ENCODE results near the gene GRK6.

GRK6 gene

GRCh38 chr5:177452688-177453638 lies 26.5 kb downstream of the GRK6 start:
- peaks cover 35% of the 10 kb centered on the region for H3K36me3 ChIP-seq (ENCODE audit: insufficient read depth, low read length)
- peaks cover 44% of the 10 kb centered on the region for H3K4me1 ChIP-seq (ENCODE audit: insufficient read depth, low read length)
- no peak overlapping the region for H3K4me3 ChIP-seq (ENCODE audit: low read length)

GRCh38 chr5:177453852-177454396 lies 27.4 kb downstream of the GRK6 start:
- Histone ChIP-seq H2AFZ (ENCODE audit: low read depth, low read length) (no peak overlapping the region), H3K9me3 (ENCODE audit: low read length) (no peaks in the 10 kb centered on the region), H3K27me3 (ENCODE audit: insufficient read depth, low read length) (no peaks in the 10 kb centered on the region), H3K36me3 (ENCODE audit: insufficient read depth, low read length) (peaks cover 44% of the 10 kb centered on the region), H3K4me1 (ENCODE audit: insufficient read depth, low read length) (peaks cover 44% of the 10 kb centered on the region), H3K4me3 (ENCODE audit: low read length) (no peak overlapping the region)

More at GRCh38 chr5:177452688-177453638, 26.5 kb downstream of the GRK6 start:
- H2AFZ ChIP-seq (ENCODE audit: low read depth, low read length): no peak overlapping the region
- no peaks in the 10 kb centered on the region for H3K27me3 ChIP-seq (ENCODE audit: insufficient read depth, low read length)
- H3K9me3 ChIP-seq (ENCODE audit: low read length): no peaks in the 10 kb centered on the region

- Histone ChIP-seq H3K9me3 (ENCODE audit: low read length) (no peaks in the 10 kb centered on the region), H2AFZ (ENCODE audit: low read depth, low read length) (no peak overlapping the region), H3K4me1 (ENCODE audit: insufficient read depth, low read length) (peaks cover 44% of the 10 kb centered on the region), H3K27me3 (ENCODE audit: insufficient read depth, low read length) (no peaks in the 10 kb centered on the region), H3K4me3 (ENCODE audit: low read length) (no peak overlapping the region), H3K36me3 (ENCODE audit: insufficient read depth, low read length) (peaks cover 50% of the 10 kb centered on the region)
Observed at GRCh38 chr5:177454397-177455035, 28.0 kb downstream of the GRK6 start.

- H3K4me1 ChIP-seq (ENCODE audit: insufficient read depth, low read length): peaks cover 44% of the 10 kb centered on the region
- peaks cover 55% of the 10 kb centered on the region for H3K36me3 ChIP-seq (ENCODE audit: insufficient read depth, low read length)
- H3K4me3 ChIP-seq (ENCODE audit: low read length): no peak overlapping the region
- H3K9me3 ChIP-seq (ENCODE audit: low read length): no peaks in the 10 kb centered on the region
- no peak overlapping the region for H2AFZ ChIP-seq (ENCODE audit: low read depth, low read length)
- no peaks in the 10 kb centered on the region for H3K27me3 ChIP-seq (ENCODE audit: insufficient read depth, low read length)
Observed at GRCh38 chr5:177455036-177455660, 28.7 kb downstream of the GRK6 start.

- Histone ChIP-seq H3K27me3 (ENCODE audit: insufficient read depth, low read length) (no peaks in the 10 kb centered on the region), H3K9me3 (ENCODE audit: low read length) (no peaks in the 10 kb centered on the region), H3K4me3 (ENCODE audit: low read length) (no peak overlapping the region), H2AFZ (ENCODE audit: low read depth, low read length) (no peak overlapping the region), H3K36me3 (ENCODE audit: insufficient read depth, low read length) (peaks cover 62% of the 10 kb centered on the region), H3K4me1 (ENCODE audit: insufficient read depth, low read length) (peaks cover 44% of the 10 kb centered on the region)
Observed at GRCh38 chr5:177455661-177456590, 29.4 kb downstream of the GRK6 start.

GRCh38 chr5:177456591-177456964 lies 30.1 kb downstream of the GRK6 start:
- Histone ChIP-seq H3K36me3 (ENCODE audit: insufficient read depth, low read length) (peaks cover 66% of the 10 kb centered on the region), H3K27me3 (ENCODE audit: insufficient read depth, low read length) (no peaks in the 10 kb centered on the region), H3K4me3 (ENCODE audit: low read length) (no peak overlapping the region), H3K9me3 (ENCODE audit: low read length) (no peaks in the 10 kb centered on the region), H3K4me1 (ENCODE audit: insufficient read depth, low read length) (peaks cover 44% of the 10 kb centered on the region), H2AFZ (ENCODE audit: low read depth, low read length) (no peak overlapping the region)

GRCh38 chr5:177456976-177457851 lies 30.7 kb downstream of the GRK6 start:
- Histone ChIP-seq H3K4me1 (ENCODE audit: insufficient read depth, low read length) (peaks cover 44% of the 10 kb centered on the region), H3K27me3 (ENCODE audit: insufficient read depth, low read length) (no peaks in the 10 kb centered on the region), H3K9me3 (ENCODE audit: low read length) (no peaks in the 10 kb centered on the region), H3K36me3 (ENCODE audit: insufficient read depth, low read length) (peaks cover 68% of the 10 kb centered on the region), H3K4me3 (ENCODE audit: low read length) (no peak overlapping the region), H2AFZ (ENCODE audit: low read depth, low read length) (no peak overlapping the region)

GRCh38 chr5:177457852-177458681 lies 31.6 kb downstream of the GRK6 start:
- no peak overlapping the region for H2AFZ ChIP-seq (ENCODE audit: low read depth, low read length)
- H3K4me3 ChIP-seq (ENCODE audit: low read length): no peak overlapping the region
- no peaks in the 10 kb centered on the region for H3K9me3 ChIP-seq (ENCODE audit: low read length)
- H3K36me3 ChIP-seq (ENCODE audit: insufficient read depth, low read length): peaks cover 68% of the 10 kb centered on the region
- peaks cover 42% of the 10 kb centered on the region for H3K4me1 ChIP-seq (ENCODE audit: insufficient read depth, low read length)
- no peaks in the 10 kb centered on the region for H3K27me3 ChIP-seq (ENCODE audit: insufficient read depth, low read length)

- Histone ChIP-seq H3K27me3 (ENCODE audit: insufficient read depth, low read length) (no peaks in the 10 kb centered on the region), H3K36me3 (ENCODE audit: insufficient read depth, low read length) (peaks cover 68% of the 10 kb centered on the region), H2AFZ (ENCODE audit: low read depth, low read length) (no peak overlapping the region), H3K9me3 (ENCODE audit: low read length) (no peaks in the 10 kb centered on the region), H3K4me3 (ENCODE audit: low read length) (no peak overlapping the region), H3K4me1 (ENCODE audit: insufficient read depth, low read length) (peaks cover 42% of the 10 kb centered on the region)
Observed at GRCh38 chr5:177458912-177459350, 32.5 kb downstream of the GRK6 start.

GRCh38 chr5:177459357-177459756 lies 32.9 kb downstream of the GRK6 start:
- no peak overlapping the region for H3K4me3 ChIP-seq (ENCODE audit: low read length)
- peaks cover 42% of the 10 kb centered on the region for H3K4me1 ChIP-seq (ENCODE audit: insufficient read depth, low read length)
- peaks cover 67% of the 10 kb centered on the region for H3K36me3 ChIP-seq (ENCODE audit: insufficient read depth, low read length)
- no peaks in the 10 kb centered on the region for H3K27me3 ChIP-seq (ENCODE audit: insufficient read depth, low read length)
- no peak overlapping the region for H2AFZ ChIP-seq (ENCODE audit: low read depth, low read length)
- H3K9me3 ChIP-seq (ENCODE audit: low read length): no peaks in the 10 kb centered on the region
